Adrenal gland (tissue), 5 donors: Measurements from ENCODE around the gene FCHSD2.

Experiments
- CTCF ChIP-seq, 6 experiments: fragments of 450-650 bp in 4 of 6; fragments of 200-600 bp in 2 of 6; sonication (generic) in 1 of 6; IDR thresholded peaks; 1 replicate in 5 of 6; 2 replicates in 1 of 6; pipeline versions ENCODE4 v1.5.1 to v1.8.0; 2016 to 2021; ENCODE audit warnings: antibody characterized with exemption in 6 of 6, mild to moderate bottlenecking in 2 of 6, moderate library complexity in 1 of 6
- POLR2A ChIP-seq, 2 donors: fragments of 450-650 bp; IDR thresholded peaks; one replicate each; pipeline ENCODE4 v1.6.1; 2017; ENCODE audit warnings: antibody characterized with exemption in 2 of 2, mild to moderate bottlenecking in 2 of 2, moderate library complexity in 1 of 2
- donor health status: DM: no; HTN: no; CAD: no.

- TF ChIP-seq CTCF (IDR thresholded peaks at IDR 0.05) = no peak
- TF ChIP-seq POLR2A (IDR thresholded peaks at IDR 0.05) = no peak
Measured at GRCh38 chr11:73013021-73013420, 129.1 kb downstream of the FCHSD2 start.
